Gastrocnemius medialis (tissue), 4 donors: ENCODE measurements around the gene SERINC2. TPM values are rescaled to one million over a fixed set of nuclear protein-coding genes. Genes with fewer than 3 reads are reported as not detected.
"Not testable (repeated sequence)": the region's sequence is repeated elsewhere in the genome, so short reads cannot be mapped to it uniquely, and the experiment has no call there.

Experiments
- ATAC-seq, 2 donors: fragments of 150-250 bp; one replicate each; pipeline ENCODE4 v1.9.1; 2016
- DNase-seq, 2 donors: peaks; one replicate each; pipeline ENCODE4 v3.0.0-alpha.2; 2019
- H3K27ac ChIP-seq, 4 donors: fragments of 200-600 bp; sonication (generic); 1 replicate in 1 of 4; 2 replicates in 3 of 4; pipeline ENCODE4 v1.5.1; 2016 to 2018; ENCODE audit warnings: mild to moderate bottlenecking in 2 of 4, moderate library complexity in 1 of 4
- H3K27me3 ChIP-seq, 3 donors: fragments of 200-600 bp; sonication (generic) in 2 of 3; 1 replicate in 1 of 3; 2 replicates in 2 of 3; pipeline versions ENCODE4 v1.5.1 to v1.6.0; 2016 to 2019; ENCODE audit warnings: mild to moderate bottlenecking in 1 of 3, moderate library complexity in 1 of 3
- H3K36me3 ChIP-seq, 2 donors: fragments of 200-600 bp; sonication (generic) in 1 of 2; one replicate each; pipeline ENCODE4 v1.5.1; 2017 to 2018
- H3K4me1 ChIP-seq, 2 donors: fragments of 200-600 bp; sonication (generic) in 1 of 2; one replicate each; pipeline ENCODE4 v1.5.1; 2016 to 2017; ENCODE audit warnings: mild to moderate bottlenecking in 2 of 2
- H3K4me3 ChIP-seq, 4 donors: fragments of 200-600 bp; sonication (generic) in 3 of 4; 1 replicate in 1 of 4; 2 replicates in 3 of 4; pipeline ENCODE4 v1.5.1; 2016 to 2019; ENCODE audit warnings: mild to moderate bottlenecking in 2 of 4
- H3K9me3 ChIP-seq, 3 donors: fragments of 200-600 bp; sonication (generic) in 2 of 3; 1 replicate in 1 of 3; 2 replicates in 2 of 3; pipeline ENCODE4 v1.5.1; 2016 to 2019
- POLR2A ChIP-seq, 2 donors: fragments of 450-650 bp; IDR thresholded peaks; one replicate each; pipeline ENCODE4 v1.6.1; 2017; ENCODE audit warnings: antibody characterized with exemption in 2 of 2, mild to moderate bottlenecking in 2 of 2, moderate library complexity in 2 of 2
- in situ Hi-C, 4 donors: fragments of 200-750 bp; cut with MboI; loops; one replicate each; pipeline versions ENCODE4 v1.15.0 to v1.8.0; 2017; ENCODE audit warnings: low sequenced_read_pairs in 4 of 4
- intact Hi-C: fragments of 100-400 bp; cut with DNase I; formaldehyde crosslinking; loops from one replicate; pipeline ENCODE4 v1.15.1; 2023; ENCODE audit warnings: low total_unique reads
- total RNA-seq, 4 donors: library from RNA; depleted of rRNA; stranded (reverse); fragments of >200 nt; gene quantifications; one replicate each; pipeline versions ENCODE4 v1.1.0 to v1.2.3, GENCODE V29; 2016
- TF ChIP-seq, protein P1 (sequence below), 5 experiments: fragments of 450-650 bp in 3 of 5; fragments of 200-600 bp in 2 of 5; sonication (generic) in 2 of 5; IDR thresholded peaks in 4 of 5; conservative IDR thresholded peaks in 1 of 5; 1 replicate in 4 of 5; 2 replicates in 1 of 5; pipeline ENCODE4 v1.5.1; 2016 to 2019; ENCODE audit warnings: antibody characterized with exemption in 5 of 5, mild to moderate bottlenecking in 3 of 5, moderate library complexity in 3 of 5

The SERINC2 gene
- total RNA-seq, 4 donors from 2014 or later = 21.2 to 53.4 (median 35.9) TPM

DNA sequence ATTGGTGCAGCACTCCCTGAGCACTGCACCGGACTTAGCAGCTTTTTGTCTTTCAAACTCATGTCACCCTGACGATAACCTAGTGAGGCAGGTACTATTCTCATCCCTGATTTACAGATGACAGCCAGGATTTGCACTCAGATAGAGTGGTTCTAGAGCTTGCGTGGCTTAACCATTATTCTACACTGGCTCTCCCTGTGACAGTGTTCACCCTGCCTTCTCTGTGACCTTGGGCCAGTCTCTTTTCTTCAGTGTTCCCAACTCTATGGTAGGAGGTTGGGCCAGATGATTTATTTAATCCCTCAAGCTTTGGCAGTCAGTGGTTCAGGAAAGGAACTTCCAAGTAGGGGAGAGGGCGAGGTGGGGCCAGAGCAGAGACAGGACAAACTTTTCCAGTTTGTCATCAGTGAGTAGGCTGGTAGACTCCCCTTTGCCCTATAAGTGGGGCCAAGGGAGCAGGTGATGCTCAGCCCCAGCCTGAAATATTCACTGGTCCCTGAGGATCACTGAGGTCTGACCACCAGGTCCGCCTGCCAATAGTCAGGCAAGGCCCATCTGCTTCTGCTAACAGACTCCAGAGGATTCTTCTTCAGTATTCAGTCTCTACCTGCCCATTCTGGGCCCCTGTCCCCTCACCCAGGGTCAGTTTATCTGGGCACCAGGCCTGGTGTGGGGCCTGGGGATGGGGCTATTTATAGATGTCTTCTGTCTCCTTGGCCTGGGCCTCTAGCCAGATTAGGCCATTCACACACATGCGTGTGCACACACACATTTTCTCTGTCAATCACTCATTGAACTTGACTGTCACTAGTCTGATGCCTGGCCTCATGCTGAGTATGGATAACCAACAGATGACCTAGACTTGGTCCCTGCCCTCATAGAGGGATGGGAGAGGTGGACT is 31.4 kb upstream of the SERINC2 start:
- intact Hi-C loops = loop anchor here (1.0 to 5.0 kb wide), 3 partner anchors 8 to 245 kb away; partner anchors contain the start of gene FABP3
- Histone ChIP-seq H3K36me3 (no peaks in the 10 kb centered on the region), H3K4me3 (peak overlapping the region in 1 of 4 donors; percentile 3), H3K27ac (peak overlapping the region; percentile 91 to 97 (median 94)), H3K4me1 (peaks cover 60 to 71% of the 10 kb centered on the region in 2 donors), H3K9me3 (no peaks in the 10 kb centered on the region), H3K27me3 (no peaks in the 10 kb centered on the region)
- ATAC-seq (peak; percentile 65 to 74), DNase-seq (peak; percentile 84 to 95)
- in situ Hi-C loops = no loop called here
- TF ChIP-seq, protein P1, sequence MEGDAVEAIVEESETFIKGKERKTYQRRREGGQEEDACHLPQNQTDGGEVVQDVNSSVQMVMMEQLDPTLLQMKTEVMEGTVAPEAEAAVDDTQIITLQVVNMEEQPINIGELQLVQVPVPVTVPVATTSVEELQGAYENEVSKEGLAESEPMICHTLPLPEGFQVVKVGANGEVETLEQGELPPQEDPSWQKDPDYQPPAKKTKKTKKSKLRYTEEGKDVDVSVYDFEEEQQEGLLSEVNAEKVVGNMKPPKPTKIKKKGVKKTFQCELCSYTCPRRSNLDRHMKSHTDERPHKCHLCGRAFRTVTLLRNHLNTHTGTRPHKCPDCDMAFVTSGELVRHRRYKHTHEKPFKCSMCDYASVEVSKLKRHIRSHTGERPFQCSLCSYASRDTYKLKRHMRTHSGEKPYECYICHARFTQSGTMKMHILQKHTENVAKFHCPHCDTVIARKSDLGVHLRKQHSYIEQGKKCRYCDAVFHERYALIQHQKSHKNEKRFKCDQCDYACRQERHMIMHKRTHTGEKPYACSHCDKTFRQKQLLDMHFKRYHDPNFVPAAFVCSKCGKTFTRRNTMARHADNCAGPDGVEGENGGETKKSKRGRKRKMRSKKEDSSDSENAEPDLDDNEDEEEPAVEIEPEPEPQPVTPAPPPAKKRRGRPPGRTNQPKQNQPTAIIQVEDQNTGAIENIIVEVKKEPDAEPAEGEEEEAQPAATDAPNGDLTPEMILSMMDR (IDR thresholded peaks at IDR 0.05 in 4 of 5, conservative IDR thresholded peaks at IDR 0.05 in 1 of 5) = no peak
- TF ChIP-seq POLR2A (IDR thresholded peaks at IDR 0.05) = peak in 1 of 2 donors; percentile 7

DNA sequence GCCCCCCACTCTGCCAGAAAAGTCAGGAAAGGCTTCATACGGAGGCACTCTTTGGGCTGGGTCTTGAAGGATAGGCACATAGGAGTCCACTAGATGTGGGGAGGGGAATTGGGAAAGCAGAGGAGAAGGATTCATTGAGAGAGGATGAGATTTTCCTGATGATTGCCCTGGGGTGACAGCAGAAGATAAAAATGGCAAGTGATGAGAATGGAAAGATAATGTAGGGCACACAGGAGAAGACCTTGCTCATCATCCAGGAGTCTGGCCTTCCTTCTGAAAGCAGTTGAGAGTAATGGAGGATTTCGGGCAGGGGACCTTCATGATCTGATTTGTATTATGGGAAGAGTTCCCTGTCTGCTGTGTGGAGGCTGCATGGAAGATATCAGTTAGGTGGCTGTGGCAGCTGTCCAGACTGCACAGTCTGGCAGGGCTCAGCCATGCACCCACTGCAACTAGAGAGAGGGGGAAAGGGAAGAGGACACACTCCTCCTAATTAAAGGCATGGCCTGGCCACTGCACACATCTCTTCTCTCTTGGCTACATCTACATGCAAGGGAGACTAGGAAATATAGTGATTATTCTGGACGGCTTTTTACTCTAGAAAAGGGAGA is 30.5 kb upstream of the SERINC2 start:
- Histone ChIP-seq H3K27ac (peak overlapping the region; percentile 91 to 97 (median 94)), H3K9me3 (no peaks in the 10 kb centered on the region), H3K27me3 (no peaks in the 10 kb centered on the region), H3K4me1 (peaks cover 60 to 71% of the 10 kb centered on the region in 2 donors), H3K36me3 (no peaks in the 10 kb centered on the region), H3K4me3 (peak overlapping the region in 1 of 4 donors; percentile 3)
- no peak for ATAC-seq
- TF ChIP-seq POLR2A (IDR thresholded peaks at IDR 0.05) = no peak
- TF ChIP-seq, protein P1 (IDR thresholded peaks at IDR 0.05 in 4 of 5, conservative IDR thresholded peaks at IDR 0.05 in 1 of 5) = no peak
- in situ Hi-C loops = no loop called here
- no peak for DNase-seq
- intact Hi-C loops = loop anchor here (5.0 kb wide), 1 partner anchor 40 kb away; no protein-coding TSS in a partner anchor

GRCh38 chr1:31383967-31384366 is 29.0 kb upstream of the SERINC2 start:
- no peak for TF ChIP-seq POLR2A (IDR thresholded peaks at IDR 0.05)
- TF ChIP-seq, protein P1 (IDR thresholded peaks at IDR 0.05 in 4 of 5, conservative IDR thresholded peaks at IDR 0.05 in 1 of 5) = no peak
- ATAC-seq (no peak), DNase-seq (no peak)
- H3K27me3 ChIP-seq = no peaks in the 10 kb centered on the region
- in situ Hi-C loops = no loop called here
- intact Hi-C loops = loop anchor here (5.0 kb wide), 1 partner anchor 38 kb away; no protein-coding TSS in a partner anchor
- peaks cover 56 to 61% of the 10 kb centered on the region in 2 donors for H3K4me1 ChIP-seq
- H3K9me3 ChIP-seq = no peaks in the 10 kb centered on the region
- no peaks in the 10 kb centered on the region for H3K36me3 ChIP-seq
- no peak overlapping the region for H3K4me3 ChIP-seq
- H3K27ac ChIP-seq = peak overlapping the region; percentile 91 to 97 (median 94)

DNA sequence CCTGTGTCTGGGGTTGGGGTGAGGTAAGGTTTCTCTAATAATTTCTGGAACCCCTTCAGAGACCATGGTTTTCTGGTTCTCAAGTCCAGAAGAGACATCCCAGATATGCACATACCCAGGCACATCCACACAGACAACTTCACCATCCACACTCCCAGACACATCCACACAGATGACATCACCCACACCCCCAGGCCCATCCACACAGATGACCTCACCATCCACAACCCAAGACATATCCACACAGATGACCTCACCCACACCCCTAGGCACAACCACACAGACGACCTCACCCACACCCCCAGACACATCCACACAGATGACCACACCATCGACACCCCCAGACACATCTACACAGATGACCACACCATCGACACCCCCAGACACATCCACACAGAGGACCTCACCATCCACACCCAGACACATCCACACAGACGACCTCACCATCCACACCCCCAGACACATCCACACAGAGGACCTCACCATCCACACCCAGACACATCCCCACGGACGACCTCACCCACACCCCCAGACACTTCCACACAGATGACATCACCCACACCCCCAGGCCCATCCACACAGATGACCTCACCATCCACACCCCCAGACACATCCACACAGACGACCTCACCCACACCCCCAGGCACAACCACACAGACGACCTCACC is 26.3 kb upstream of the SERINC2 start:
- intact Hi-C loops, in situ Hi-C loops, H3K27ac ChIP-seq, ATAC-seq, H3K27me3 ChIP-seq, H3K4me3 ChIP-seq, H3K36me3 ChIP-seq, H3K9me3 ChIP-seq, DNase-seq: not testable (repeated sequence)
- H3K4me1 ChIP-seq = peaks cover 33 to 36% of the 10 kb centered on the region in 2 donors
